ENCODE measurements around the gene NUB1. TPM values are rescaled to one million over a fixed set of nuclear protein-coding genes. Genes with fewer than 3 reads are reported as not detected.

NUB1 gene
- total RNA-seq, 2 donors from 2014 or later, result 30.6 to 37.3 TPM

- intact Hi-C loops (cut with DNase I), result no loop called here
- ATAC-seq, result no peak
- DNase-seq, result no peak
Measured at GRCh38 chr7:151338809-151339208, 2.8 kb upstream of the NUB1 start.

DNA sequence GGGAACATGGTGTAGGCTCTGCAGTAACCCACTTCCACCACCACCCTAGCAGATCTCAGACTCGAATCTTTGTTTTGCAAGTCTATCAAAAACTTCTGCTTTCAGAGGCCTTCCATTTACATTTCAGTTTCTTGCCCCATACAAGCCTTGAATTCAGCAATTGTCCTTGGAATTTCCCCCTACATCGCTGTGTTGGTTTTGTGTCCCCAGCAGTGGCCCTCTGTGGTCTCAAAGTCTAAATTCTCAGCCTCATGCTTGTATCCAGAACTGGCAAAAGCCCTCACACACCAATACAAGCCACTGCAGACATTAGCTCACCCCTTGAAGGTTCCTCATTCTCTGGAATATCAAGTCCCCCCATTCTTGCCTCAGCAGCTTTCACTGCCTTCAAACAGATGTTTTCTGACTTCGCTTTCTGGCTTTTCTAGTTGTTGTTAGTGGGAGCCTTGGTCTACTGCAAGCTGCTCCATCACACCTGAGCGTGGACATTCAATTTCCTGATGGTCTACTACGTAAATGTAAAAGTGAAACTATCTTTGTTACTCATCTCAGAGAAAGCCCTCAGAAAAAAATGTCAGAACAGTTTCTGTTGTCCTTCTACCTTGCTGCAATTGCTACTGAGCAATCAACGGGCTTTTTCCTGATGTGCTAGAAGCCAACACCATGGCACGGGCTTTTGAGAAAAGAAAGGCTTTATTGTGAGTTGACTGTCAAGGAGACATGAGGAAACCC, 1.8 kb upstream of the NUB1 start:
- DNase-seq, result no peak
- intact Hi-C loops (cut with DNase I), result no loop called here
- no peak for ATAC-seq

GRCh38 chr7:151340794-151341356, 737 bp upstream of the NUB1 start:
- intact Hi-C loops (cut with DNase I), result no loop called here
- ATAC-seq, result peak in 1 of 2 donors; percentile 5
- no peak for DNase-seq

DNA sequence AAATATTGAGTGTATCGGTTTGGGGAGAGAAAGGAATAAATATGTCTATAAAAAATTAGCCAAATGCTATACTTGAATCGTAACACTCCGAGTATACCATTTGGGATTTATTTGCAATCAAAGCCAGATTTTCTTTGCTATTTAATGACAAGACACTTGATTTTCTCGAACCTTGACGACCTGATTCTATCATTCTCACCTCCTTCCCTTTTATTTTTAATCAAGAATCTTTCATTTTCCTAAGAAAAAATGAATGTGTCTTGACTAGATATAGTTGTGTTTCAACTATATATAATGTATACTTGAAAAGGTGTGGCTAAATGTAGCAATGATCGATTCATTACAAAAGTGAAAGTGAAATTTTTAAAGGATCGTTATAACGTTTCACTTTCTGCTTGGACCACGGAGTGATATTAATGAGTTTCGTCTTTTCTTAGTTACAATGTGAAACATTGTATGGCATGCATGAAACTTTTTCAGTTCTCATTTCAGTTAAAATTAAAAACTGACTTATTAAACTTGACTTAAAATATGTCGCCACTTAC, 562 bp downstream of the NUB1 start:
- DNase-seq, result no peak
- intact Hi-C loops (cut with DNase I), result no loop called here
- no peak for ATAC-seq

- intact Hi-C loops (cut with DNase I), result no loop called here
- DNase-seq, result no peak
- ATAC-seq, result no peak
Measured at GRCh38 chr7:151342811-151343210, 1.2 kb downstream of the NUB1 start.

- ATAC-seq (no peak), DNase-seq (no peak)
Measured at GRCh38 chr7:151343516-151343915, 1.9 kb downstream of the NUB1 start.

GRCh38 chr7:151345576-151346469, 4.2 kb downstream of the NUB1 start:
- DNase-seq (no peak), ATAC-seq (no peak)
- intact Hi-C loops (cut with DNase I), result no loop called here

More at GRCh38 chr7:151343516-151343915, 1.9 kb downstream of the NUB1 start:
- intact Hi-C loops (cut with DNase I), result no loop called here

GRCh38 chr7:151346470-151346769, 4.8 kb downstream of the NUB1 start:
- intact Hi-C loops (cut with DNase I), result no loop called here
- DNase-seq, result no peak
- ATAC-seq, result no peak

DNA sequence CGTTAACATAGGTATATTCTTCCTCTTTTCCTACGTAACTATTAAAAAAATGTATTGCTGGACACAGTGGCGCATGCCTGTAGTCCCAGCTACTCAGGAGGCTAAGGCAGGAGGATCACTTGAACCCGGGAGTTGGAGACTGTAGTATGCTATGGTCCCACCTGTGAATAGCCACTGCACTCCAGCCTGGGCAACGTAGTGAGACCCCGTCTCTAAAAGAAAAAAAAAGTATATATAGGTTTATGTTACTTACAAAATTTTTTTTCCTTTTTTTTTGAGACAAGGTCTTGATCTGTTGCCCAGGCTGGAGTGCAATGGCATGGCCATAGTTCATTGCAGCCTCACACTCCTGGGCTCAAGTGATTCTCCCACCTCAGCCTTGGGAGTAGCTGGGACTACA, 5.6 kb downstream of the NUB1 start:
- no peak for ATAC-seq
- DNase-seq, result no peak
- intact Hi-C loops (cut with DNase I), result no loop called here

GRCh38 chr7:151348970-151349369, 7.4 kb downstream of the NUB1 start:
- ATAC-seq, result no peak
- DNase-seq, result no peak
- intact Hi-C loops (cut with DNase I), result no loop called here

DNA sequence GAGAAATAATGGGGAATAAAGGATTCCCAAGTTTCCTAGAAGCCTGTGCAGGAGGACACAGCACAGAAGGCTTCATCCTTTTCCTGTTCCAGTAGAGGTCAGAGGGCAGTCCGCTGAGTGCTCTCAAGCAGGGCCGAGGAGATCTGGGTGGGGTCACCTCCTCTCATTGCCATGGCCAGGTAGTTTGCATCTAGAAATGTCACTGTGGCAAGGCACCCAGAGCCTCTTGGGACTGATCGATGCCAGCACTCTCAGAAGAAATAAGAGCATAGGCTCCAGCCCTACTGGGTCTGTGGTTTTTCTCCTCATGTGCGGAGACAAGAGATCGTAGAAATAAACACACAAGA, 7.9 kb downstream of the NUB1 start:
- DNase-seq, result no peak

GRCh38 chr7:151351027-151351426, 9.4 kb downstream of the NUB1 start:
- intact Hi-C loops (cut with DNase I), result loop anchor here in 1 of 2 donors (5.0 kb wide), 1 partner anchor 34 kb away; no protein-coding TSS in a partner anchor
- DNase-seq (no peak), ATAC-seq (peak in 1 of 2 donors; percentile 35)

More for the DNA sequence above, 7.9 kb downstream of the NUB1 start:
- intact Hi-C loops (cut with DNase I), result no loop called here
- ATAC-seq, result no peak

GRCh38 chr7:151351967-151352366, 10.4 kb downstream of the NUB1 start:
- intact Hi-C loops (cut with DNase I), result loop anchor here in 1 of 2 donors (5.0 kb wide), 1 partner anchor 35 kb away; no protein-coding TSS in a partner anchor
- ATAC-seq (no peak), DNase-seq (no peak)

GRCh38 chr7:151352512-151352911, 10.9 kb downstream of the NUB1 start:
- DNase-seq (no peak), ATAC-seq (no peak)
- intact Hi-C loops (cut with DNase I), result loop anchor here in 1 of 2 donors (5.0 kb wide), 1 partner anchor 35 kb away; no protein-coding TSS in a partner anchor

DNA sequence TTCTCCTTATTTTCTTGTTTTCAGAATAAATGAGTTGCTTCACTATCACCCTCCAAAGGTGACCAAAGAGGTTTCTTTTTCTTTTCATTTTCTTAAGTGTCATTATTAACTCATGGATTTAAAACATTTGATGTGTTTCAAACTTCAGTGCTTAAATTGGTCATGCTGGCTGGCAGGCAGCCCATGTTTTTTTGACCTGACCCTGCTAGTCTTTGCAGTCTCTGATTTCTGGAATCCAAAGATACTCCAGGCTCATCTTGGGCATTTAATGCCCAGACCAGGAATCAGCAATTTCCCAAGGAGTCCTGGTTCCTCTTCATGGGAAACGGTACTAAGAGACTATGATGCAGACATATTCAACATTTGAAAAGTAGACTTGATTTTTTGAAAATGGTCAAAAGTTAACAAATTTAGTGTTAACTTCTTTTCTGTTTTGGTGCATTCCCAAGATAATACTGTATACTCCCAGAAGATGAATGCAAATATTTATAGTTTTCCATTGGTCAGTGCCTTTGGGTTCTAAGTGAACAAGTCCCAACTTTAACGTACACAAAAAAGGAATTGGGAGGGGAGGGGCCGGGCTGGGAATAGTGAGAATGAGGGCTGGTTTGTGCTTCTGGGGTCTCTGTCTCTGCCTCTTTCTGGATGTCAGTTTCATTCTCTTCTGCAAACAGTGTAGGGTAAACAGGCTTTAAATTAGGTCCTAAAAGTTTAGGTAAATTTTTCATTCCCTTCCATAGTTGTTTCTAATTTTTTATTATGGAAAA, 19.8 kb downstream of the NUB1 start:
- intact Hi-C loops (cut with DNase I), result no loop called here
- DNase-seq, result no peak
- ATAC-seq, result no peak

- intact Hi-C loops (cut with DNase I), result no loop called here
- no peak for ATAC-seq
- DNase-seq, result no peak
Measured at GRCh38 chr7:151363182-151363581, 21.6 kb downstream of the NUB1 start.

GRCh38 chr7:151366166-151366879, 24.7 kb downstream of the NUB1 start:
- DNase-seq, result no peak
- intact Hi-C loops (cut with DNase I), result loop anchor here in 1 of 2 donors (5.0 kb wide), 1 partner anchor 391 kb away; no protein-coding TSS in a partner anchor
- no peak for ATAC-seq

DNA sequence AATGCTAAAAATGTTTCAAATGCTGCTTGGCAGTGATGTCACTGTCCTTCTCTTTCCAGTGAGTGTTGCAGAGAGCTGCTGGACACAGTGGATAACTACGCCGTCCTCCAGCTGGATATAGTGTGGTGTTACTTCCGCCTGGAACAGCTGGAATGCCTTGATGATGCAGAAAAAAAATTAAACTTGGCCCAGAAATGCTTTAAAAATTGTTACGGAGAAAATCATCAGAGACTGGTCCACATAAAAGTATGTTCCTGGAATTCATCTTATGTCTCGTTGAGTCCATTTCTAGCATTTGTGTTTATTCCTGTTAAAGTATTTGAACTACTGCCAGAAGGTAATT, 25.2 kb downstream of the NUB1 start:
- peak; percentile 54 to 86 for ATAC-seq
- no peak for DNase-seq
- intact Hi-C loops (cut with DNase I), result loop anchor here in 1 of 2 donors (5.0 kb wide), 1 partner anchor 390 kb away; no protein-coding TSS in a partner anchor

Data from left cardiac atrium (tissue), 4 donors.